HFFc6 (cell line): ENCODE measurements around the gene SOX6. TPM values are rescaled to one million over a fixed set of nuclear protein-coding genes. Genes with fewer than 3 reads are reported as not detected.

Experiments
- DNase-seq: peaks from one replicate; pipeline ENCODE4 v3.0.0-alpha.2; 2018
- H3K27ac Mint-ChIP-seq: 2 replicates; pipeline ENCODE4 v1.8.0; 2020; ENCODE audit warnings: mild to moderate bottlenecking, mixed read lengths
- H3K27me3 Mint-ChIP-seq: 2 replicates; pipeline ENCODE4 v1.8.0; 2021; ENCODE audit warnings: mild to moderate bottlenecking, moderate library complexity, mixed read lengths; ENCODE audit not compliant: insufficient read depth
- H3K36me3 Mint-ChIP-seq: 2 replicates; pipeline ENCODE4 v1.8.0; 2021; ENCODE audit warnings: low read depth, mixed read lengths
- H3K4me1 Mint-ChIP-seq: 2 replicates; pipeline ENCODE4 v1.8.0; 2020; ENCODE audit warnings: low read depth, mixed read lengths
- H3K4me3 Mint-ChIP-seq: 2 replicates; pipeline ENCODE4 v1.8.0; 2020; ENCODE audit warnings: mild to moderate bottlenecking, moderate library complexity, mixed read lengths
- H3K9me3 Mint-ChIP-seq: 2 replicates; pipeline ENCODE4 v1.8.0; 2020; ENCODE audit warnings: mild to moderate bottlenecking, mixed read lengths
- total RNA-seq, 6 experiments: library from RNA; stranded (reverse); fragmentation: NEBNext Ultra II Directional; extraction: Animal tissue kit (Norgen Biotek cat#: 25700); gene quantifications; 2 replicates in 1 of 6; 3 replicates in 5 of 6; pipeline ENCODE4 v1.2.3, GENCODE V29; 2021
- TF ChIP-seq, protein P1 (sequence below): fragments of 200-600 bp; sonication (generic); IDR thresholded peaks from 2 replicates; pipeline ENCODE4 v1.5.0; 2021; ENCODE audit warnings: antibody characterized with exemption, mild to moderate bottlenecking

The SOX6 gene
- total RNA-seq, 6 experiments from 2014 or later: 0.66 to 6.5 (median 1.4) TPM

DNA sequence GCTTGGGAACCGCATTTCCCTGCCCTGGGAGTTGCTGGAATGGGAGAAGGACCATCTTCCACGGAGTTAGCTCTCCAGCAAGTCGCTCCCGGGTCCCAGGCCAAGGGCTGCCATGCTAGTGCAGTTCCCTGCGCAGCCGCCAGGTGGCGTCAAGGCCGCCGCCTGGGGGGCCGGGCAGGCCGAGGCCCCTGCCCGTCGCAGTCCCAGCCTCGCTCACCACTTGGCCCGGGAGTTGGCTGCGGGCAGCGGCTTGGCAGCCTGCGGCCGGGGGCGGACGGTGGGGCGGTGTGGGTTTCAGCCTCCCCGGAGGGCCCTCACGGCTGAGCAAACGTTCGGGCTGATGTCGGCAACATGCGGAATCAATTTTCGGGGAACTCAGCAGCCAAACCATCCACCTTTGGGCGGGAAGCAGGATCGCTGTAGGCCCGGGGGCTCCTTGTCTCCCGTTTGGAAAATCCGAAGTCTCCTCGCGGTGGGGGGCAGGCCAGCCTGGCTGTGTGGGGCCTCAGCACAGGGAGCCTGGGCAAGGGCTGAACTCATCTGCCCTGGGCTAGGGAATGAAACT, 415.1 kb downstream of the SOX6 start:
- no peaks in the 10 kb centered on the region for H3K36me3 Mint-ChIP-seq
- TF ChIP-seq, protein P1, sequence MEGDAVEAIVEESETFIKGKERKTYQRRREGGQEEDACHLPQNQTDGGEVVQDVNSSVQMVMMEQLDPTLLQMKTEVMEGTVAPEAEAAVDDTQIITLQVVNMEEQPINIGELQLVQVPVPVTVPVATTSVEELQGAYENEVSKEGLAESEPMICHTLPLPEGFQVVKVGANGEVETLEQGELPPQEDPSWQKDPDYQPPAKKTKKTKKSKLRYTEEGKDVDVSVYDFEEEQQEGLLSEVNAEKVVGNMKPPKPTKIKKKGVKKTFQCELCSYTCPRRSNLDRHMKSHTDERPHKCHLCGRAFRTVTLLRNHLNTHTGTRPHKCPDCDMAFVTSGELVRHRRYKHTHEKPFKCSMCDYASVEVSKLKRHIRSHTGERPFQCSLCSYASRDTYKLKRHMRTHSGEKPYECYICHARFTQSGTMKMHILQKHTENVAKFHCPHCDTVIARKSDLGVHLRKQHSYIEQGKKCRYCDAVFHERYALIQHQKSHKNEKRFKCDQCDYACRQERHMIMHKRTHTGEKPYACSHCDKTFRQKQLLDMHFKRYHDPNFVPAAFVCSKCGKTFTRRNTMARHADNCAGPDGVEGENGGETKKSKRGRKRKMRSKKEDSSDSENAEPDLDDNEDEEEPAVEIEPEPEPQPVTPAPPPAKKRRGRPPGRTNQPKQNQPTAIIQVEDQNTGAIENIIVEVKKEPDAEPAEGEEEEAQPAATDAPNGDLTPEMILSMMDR: peak; percentile 99
- H3K4me1 Mint-ChIP-seq: no peaks in the 10 kb centered on the region
- peaks cover 3% of the 10 kb centered on the region for H3K27me3 Mint-ChIP-seq
- H3K27ac Mint-ChIP-seq: no peak overlapping the region
- peaks cover 1% of the 10 kb centered on the region; the same call in 1 of the 2 replicates for H3K9me3 Mint-ChIP-seq
- peak; percentile 2 for DNase-seq
- no peak overlapping the region for H3K4me3 Mint-ChIP-seq

DNA sequence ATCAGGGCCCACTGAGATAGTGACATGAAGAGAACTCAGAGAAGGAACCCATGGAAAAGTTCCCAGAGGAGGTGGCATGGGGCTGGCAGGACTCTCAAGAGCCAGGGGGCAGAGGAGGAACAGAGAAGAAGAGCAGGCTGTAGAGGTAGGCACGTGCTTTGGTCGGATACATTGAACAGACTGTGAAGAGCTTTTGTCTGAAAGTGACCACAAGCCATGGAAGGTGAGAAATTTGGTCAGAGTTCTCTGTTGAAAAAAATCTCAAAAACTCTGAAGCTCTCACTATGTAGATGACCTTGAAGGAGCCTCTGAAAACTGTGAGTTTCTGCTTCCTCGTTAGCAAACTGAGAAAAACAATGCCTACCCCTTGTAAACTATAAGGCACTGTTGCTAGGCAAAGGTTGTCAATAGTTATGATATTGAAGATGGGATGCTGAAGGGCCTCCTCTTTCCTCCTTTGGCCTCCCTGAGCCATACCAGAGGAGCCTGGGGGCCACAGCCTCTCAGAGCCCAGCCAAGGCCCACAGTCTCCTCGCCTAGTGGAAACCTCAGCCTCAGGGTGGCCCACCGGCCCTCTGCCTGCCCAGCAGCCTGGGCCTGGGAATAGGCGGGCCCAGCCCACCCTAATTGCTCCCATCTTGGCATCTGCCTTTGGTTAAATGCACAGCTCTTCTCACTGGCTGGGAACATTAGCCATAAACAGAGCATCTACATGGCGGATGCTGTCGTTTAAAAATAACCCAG, 415.7 kb downstream of the SOX6 start:
- Mint-ChIP-seq H3K4me1 (no peaks in the 10 kb centered on the region), H3K9me3 (no peaks in the 10 kb centered on the region), H3K27ac (no peak overlapping the region), H3K27me3 (peaks cover 5% of the 10 kb centered on the region), H3K36me3 (no peaks in the 10 kb centered on the region), H3K4me3 (no peak overlapping the region)
- TF ChIP-seq, protein P1: no peak
- DNase-seq: no peak

GRCh38 chr11:15938983-15939382, 417.4 kb downstream of the SOX6 start:
- Mint-ChIP-seq H3K36me3 (no peaks in the 10 kb centered on the region), H3K4me3 (no peak overlapping the region), H3K4me1 (no peaks in the 10 kb centered on the region), H3K27me3 (peaks cover 7% of the 10 kb centered on the region), H3K9me3 (no peaks in the 10 kb centered on the region), H3K27ac (no peak overlapping the region)
- DNase-seq: no peak
- TF ChIP-seq, protein P1: no peak

DNA sequence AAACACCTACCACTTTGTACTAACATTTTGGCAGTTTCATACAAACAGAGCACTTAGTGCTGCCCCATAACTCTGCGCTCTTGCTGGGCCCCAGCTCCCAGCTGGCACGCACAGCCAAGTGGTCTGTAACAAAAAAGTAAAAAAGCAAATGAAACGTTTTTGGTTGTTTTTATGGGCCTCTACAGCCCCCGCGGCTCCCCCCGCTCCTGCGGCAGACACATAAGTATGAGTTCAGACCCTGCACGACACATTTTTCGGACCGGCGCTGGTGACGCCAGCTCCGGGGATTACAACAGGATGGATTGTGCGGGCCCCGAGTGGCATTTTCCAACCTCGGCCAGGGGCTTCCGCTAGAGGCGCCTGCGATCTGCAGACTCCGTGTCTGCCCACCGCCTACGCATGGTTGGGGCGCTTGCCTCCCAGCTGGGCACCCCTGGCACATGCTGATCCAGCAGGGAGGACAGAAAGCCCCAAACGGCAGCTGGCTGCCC, 418.2 kb downstream of the SOX6 start:
- no peaks in the 10 kb centered on the region for H3K9me3 Mint-ChIP-seq
- no peaks in the 10 kb centered on the region for H3K4me1 Mint-ChIP-seq
- H3K27ac Mint-ChIP-seq: no peak overlapping the region
- no peaks in the 10 kb centered on the region for H3K36me3 Mint-ChIP-seq
- TF ChIP-seq, protein P1: no peak
- H3K27me3 Mint-ChIP-seq: peaks cover 7% of the 10 kb centered on the region
- no peak overlapping the region for H3K4me3 Mint-ChIP-seq
- DNase-seq: no peak

GRCh38 chr11:15937601-15938120, 418.7 kb downstream of the SOX6 start:
- TF ChIP-seq, protein P1: no peak
- no peaks in the 10 kb centered on the region for H3K4me1 Mint-ChIP-seq
- no peak overlapping the region for H3K4me3 Mint-ChIP-seq
- H3K27ac Mint-ChIP-seq: no peak overlapping the region
- H3K36me3 Mint-ChIP-seq: no peaks in the 10 kb centered on the region
- H3K27me3 Mint-ChIP-seq: peaks cover 7% of the 10 kb centered on the region
- DNase-seq: peak; percentile 2
- no peaks in the 10 kb centered on the region for H3K9me3 Mint-ChIP-seq
